ENCODE data around the gene TMEM54.

TMEM54 gene

DNA sequence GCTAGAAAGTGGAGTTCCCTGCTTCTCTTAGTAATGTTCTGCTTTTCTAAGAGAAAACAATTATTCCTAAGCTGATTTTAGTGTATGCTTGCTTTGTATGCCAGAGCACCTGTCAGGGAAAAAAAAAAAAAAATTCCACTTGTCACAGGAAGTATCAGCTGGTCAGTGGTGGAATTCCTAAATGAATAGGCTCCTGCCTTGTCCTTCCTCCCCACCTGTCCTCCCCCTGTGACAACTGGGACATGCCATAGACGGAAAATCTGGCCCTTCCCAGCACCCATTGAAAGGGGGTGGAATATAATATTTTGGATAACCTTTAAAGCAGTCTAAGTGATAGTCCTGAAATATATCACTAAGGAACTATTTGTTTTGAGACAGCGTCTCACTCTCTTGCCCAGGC, 41.3 kb downstream of the TMEM54 start:
- in situ Hi-C loops (cut with MboI; ENCODE audit: low pct_unique_long_range_greater_than_20kb, low sequenced_read_pairs, unreplicated experiment), result no loop called here
- no peak for DNase-seq (ENCODE audit: low spot score)
- TF ChIP-seq CTCF (IDR thresholded peaks at IDR 0.05; ENCODE audit: extremely low read depth, insufficient read depth, missing control alignments), result no peak

GRCh38 chr1:32858791-32859190, 42.4 kb downstream of the TMEM54 start:
- no peak for DNase-seq (ENCODE audit: low spot score)
- no peak for TF ChIP-seq CTCF (IDR thresholded peaks at IDR 0.05; ENCODE audit: extremely low read depth, insufficient read depth, missing control alignments)
- in situ Hi-C loops (cut with MboI; ENCODE audit: low pct_unique_long_range_greater_than_20kb, low sequenced_read_pairs, unreplicated experiment), result no loop called here

GRCh38 chr1:32858136-32858535, 43.1 kb downstream of the TMEM54 start:
- no peak for DNase-seq (ENCODE audit: low spot score)
- in situ Hi-C loops (cut with MboI; ENCODE audit: low pct_unique_long_range_greater_than_20kb, low sequenced_read_pairs, unreplicated experiment), result no loop called here
- TF ChIP-seq CTCF (IDR thresholded peaks at IDR 0.05; ENCODE audit: extremely low read depth, insufficient read depth, missing control alignments), result no peak

GRCh38 chr1:32855861-32856617, 45.1 kb downstream of the TMEM54 start:
- no peak for DNase-seq (ENCODE audit: low spot score)
- no peak for TF ChIP-seq CTCF (IDR thresholded peaks at IDR 0.05; ENCODE audit: extremely low read depth, insufficient read depth, missing control alignments)
- in situ Hi-C loops (cut with MboI; ENCODE audit: low pct_unique_long_range_greater_than_20kb, low sequenced_read_pairs, unreplicated experiment), result no loop called here

DNA sequence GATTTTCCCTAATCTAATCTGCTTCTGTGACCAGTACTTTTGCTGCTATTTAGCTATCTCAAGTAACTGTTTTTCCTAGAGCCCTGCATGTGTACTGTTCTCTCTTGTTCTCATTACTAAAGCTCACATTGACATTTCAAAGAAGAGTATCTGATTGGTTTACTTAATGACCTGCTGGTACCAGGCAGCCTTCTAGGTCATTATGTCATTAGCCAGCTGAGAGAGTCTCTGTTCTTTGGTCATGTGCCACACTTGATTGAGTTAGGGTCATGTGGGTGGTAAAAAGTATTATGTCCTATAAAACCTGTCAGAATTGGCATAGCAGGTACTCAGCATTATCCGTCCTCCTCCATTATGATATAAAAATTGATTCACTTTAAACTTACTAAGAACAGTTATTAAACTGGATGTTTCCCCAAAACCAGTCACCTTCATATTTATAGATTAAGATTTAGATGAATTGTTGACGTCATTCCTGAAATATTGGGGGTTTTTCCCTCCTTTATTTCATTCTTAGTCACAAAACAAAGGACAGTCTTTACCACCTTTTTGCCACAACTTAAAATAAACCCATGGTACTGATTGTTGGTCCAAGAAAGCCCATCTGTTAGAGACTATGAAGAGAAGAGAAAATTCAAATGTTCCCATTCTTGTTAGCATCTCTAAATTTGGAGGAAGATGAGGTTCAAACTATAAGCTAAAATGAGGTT, 52.7 kb downstream of the TMEM54 start:
- no peak for TF ChIP-seq CTCF (IDR thresholded peaks at IDR 0.05; ENCODE audit: extremely low read depth, insufficient read depth, missing control alignments)
- peak; percentile 48 for DNase-seq (ENCODE audit: low spot score)
- in situ Hi-C loops (cut with MboI; ENCODE audit: low pct_unique_long_range_greater_than_20kb, low sequenced_read_pairs, unreplicated experiment), result no loop called here

Data from GM13977 (cell line).